Fibroblast of pulmonary artery (primary cell): ENCODE data around the gene KRTAP5-3.
"Not testable (repeated sequence)": the region's sequence is repeated elsewhere in the genome, so short reads cannot be mapped to it uniquely, and the experiment has no call there.

Experiments
- DNase-seq: peaks from one replicate; pipeline ENCODE4 v3.0.0-alpha.2; 2010; ENCODE audit warnings: low read depth
- H3K4me3 ChIP-seq: replicated peaks from 2 replicates; pipeline ENCODE4 v1.5.1; 2011; ENCODE audit warnings: low read depth, mild to moderate bottlenecking, control low read depth, low read length, moderate library complexity
- CTCF ChIP-seq: IDR thresholded peaks from 2 replicates; pipeline ENCODE4 v1.5.1; 2011; ENCODE audit warnings: mild to moderate bottlenecking, control low read depth, low read length, inconsistent platforms; ENCODE audit errors: missing control alignments

The KRTAP5-3 gene

GRCh38 chr11:1600626-1601025 lies 7.6 kb downstream of the KRTAP5-3 start:
- no peak for TF ChIP-seq CTCF
- no peak for DNase-seq
- no peak overlapping the region for H3K4me3 ChIP-seq

- DNase-seq, result no peak
- no peak overlapping the region for H3K4me3 ChIP-seq
- no peak for TF ChIP-seq CTCF
Measured at GRCh38 chr11:1598816-1599215, 9.4 kb downstream of the KRTAP5-3 start.

GRCh38 chr11:1598406-1598805 lies 9.9 kb downstream of the KRTAP5-3 start:
- DNase-seq, H3K4me3 ChIP-seq: not testable (repeated sequence)

- no peak for DNase-seq
- TF ChIP-seq CTCF, result no peak
- H3K4me3 ChIP-seq, result no peak within 1 kb of the TSS
Measured at GRCh38 chr11:1597994-1598380, 10.3 kb downstream of the KRTAP5-3 start, which contains the start of gene KRTAP5-2. TSS of gene KRTAP5-2 (minus strand) at chr11:1598294. CDS start at chr11:1598250, 44 bp downstream.

- no peak for DNase-seq
- no peak for TF ChIP-seq CTCF
- H3K4me3 ChIP-seq, result no peak overlapping the region
Measured at GRCh38 chr11:1597331-1597993, 10.8 kb downstream of the KRTAP5-3 start.

- DNase-seq, H3K4me3 ChIP-seq: not testable (repeated sequence)
Measured at GRCh38 chr11:1596576-1597121, 11.6 kb downstream of the KRTAP5-3 start.

GRCh38 chr11:1595994-1596575 lies 12.2 kb downstream of the KRTAP5-3 start:
- not testable (repeated sequence) for H3K4me3 ChIP-seq, DNase-seq

GRCh38 chr11:1592628-1593027 lies 15.6 kb downstream of the KRTAP5-3 start:
- H3K4me3 ChIP-seq, result no peak overlapping the region
- DNase-seq, result no peak
- no peak for TF ChIP-seq CTCF
